HCT116 (cell line): Measurements from ENCODE around the gene SMAD7. TPM values are rescaled to one million over a fixed set of nuclear protein-coding genes. Genes with fewer than 3 reads are reported as not detected.

Experiments used
- ATAC-seq: fragments of 200-7000 bp; cut with Tn5 transposase; 2 replicates; pipeline ENCODE4 v1.9.1; 2020; ENCODE audit warnings: mild to moderate bottlenecking, moderate library complexity
- BruUV-seq: library from RNA; stranded (reverse); fragments of 400-500 nt; replicated peaks from 2 replicates; lab custom pipeline; 2021; lab: Mats Ljungman, UMichigan
- CTCF ChIA-PET: fragments of 300-600 bp; sonication (Branson Sonifier 250); formaldehyde crosslinking; loops from one replicate; lab custom pipeline; 2021; ENCODE audit warnings: antibody characterized with exemption; lab: Charles Lee
- POLR2A ChIA-PET: fragments of 300-600, 350-600 bp; sonication (Branson Sonifier 250); formaldehyde crosslinking; loops from one replicate; lab custom pipeline; 2021; ENCODE audit warnings: antibody characterized with exemption; lab: Charles Lee
- RAD21 ChIA-PET, 2 experiments: fragments of 300-600 bp; sonication (Branson Sonifier 250); formaldehyde crosslinking; loops; one replicate each; lab custom pipeline; 2023; ENCODE audit warnings: low total read pairs in 2 of 2; ENCODE audit not compliant: uncharacterized antibody in 2 of 2, unreplicated experiment in 2 of 2, low non-redundant PET in 1 of 2; lab: Charles Lee
- DNase-seq: peaks from one replicate; pipeline ENCODE4 v3.0.0-alpha.2; 2010; ENCODE audit warnings: low read depth, low spot score
- H2AFZ ChIP-seq: fragments of 200-600 bp; shearing (Covaris generic), sonication (generic); 2 replicates; pipeline ENCODE4 v1.6.1; 2017; ENCODE audit warnings: low read depth, mixed run types, mixed read lengths, antibody characterized with exemption, low read length; ENCODE audit not compliant: poor library complexity, severe bottlenecking
- H3K27ac ChIP-seq: 2 replicates; pipeline ENCODE4 v1.5.1; 2012; ENCODE audit warnings: low read depth, low read length
- H3K27me3 ChIP-seq: fragments of 200-600 bp; sonication (generic); 2 replicates; pipeline ENCODE4 v1.6.1; 2016; ENCODE audit warnings: mixed run types, low read length, mixed read lengths; ENCODE audit not compliant: insufficient read depth
- H3K36me3 ChIP-seq, 2 experiments: fragments of 200-500 bp in 1 of 2; fragments of 200-600 bp in 1 of 2; sonication (Bioruptor generic) in 1 of 2; sonication (generic) in 1 of 2; 2 replicates each; pipeline versions ENCODE4 v1.5.1 to v1.6.1; 2014 to 2016; ENCODE audit warnings: low read length in 2 of 2, inconsistent platforms in 1 of 2, mixed read lengths in 1 of 2, mixed run types in 1 of 2; ENCODE audit not compliant: insufficient read depth in 2 of 2, control insufficient read depth in 1 of 2
- H3K4me1 ChIP-seq, 2 experiments: fragments of 200-600 bp in 1 of 2; sonication (generic) in 1 of 2; 2 replicates each; pipeline versions ENCODE4 v1.5.1 to v1.6.1; 2012 to 2017; ENCODE audit warnings: low read length in 2 of 2, inconsistent platforms in 1 of 2, mild to moderate bottlenecking in 1 of 2, mixed read lengths in 1 of 2, mixed run types in 1 of 2, moderate library complexity in 1 of 2; ENCODE audit not compliant: insufficient read depth in 2 of 2, control insufficient read depth in 1 of 2
- H3K4me2 ChIP-seq: fragments of 200-600 bp; sonication (generic); 2 replicates; pipeline ENCODE4 v1.6.1; 2017; ENCODE audit warnings: mixed run types, low read length, mixed read lengths
- H3K4me3 ChIP-seq, 2 experiments: fragments of 200-600 bp in 1 of 2; sonication (generic) in 1 of 2; replicated peaks in 1 of 2; 2 replicates each; pipeline ENCODE4 v1.5.1; 2011 to 2016; ENCODE audit warnings: low read length in 2 of 2, control low read depth in 1 of 2, low read depth in 1 of 2, mild to moderate bottlenecking in 1 of 2, mixed read lengths in 1 of 2, mixed run types in 1 of 2
- H3K79me2 ChIP-seq: fragments of 200-600 bp; sonication (generic); 2 replicates; pipeline ENCODE4 v1.6.1; 2017; ENCODE audit warnings: mild to moderate bottlenecking, mixed run types, low read length, moderate library complexity, mixed read lengths; ENCODE audit not compliant: insufficient read depth
- H3K9ac ChIP-seq: fragments of 200-600 bp; sonication (generic); 2 replicates; pipeline ENCODE4 v1.6.1; 2016; ENCODE audit warnings: low read length, mixed read lengths
- H3K9me2 ChIP-seq: fragments of 200-600 bp; sonication (generic), shearing (Covaris generic); 2 replicates; pipeline ENCODE4 v1.6.1; 2017; ENCODE audit warnings: mixed run types, mild to moderate bottlenecking, moderate library complexity; ENCODE audit not compliant: insufficient read depth
- H3K9me3 ChIP-seq, 2 experiments: fragments of 200-500 bp in 1 of 2; fragments of 200-600 bp in 1 of 2; sonication (Bioruptor generic) in 1 of 2; sonication (generic) in 1 of 2; 2 replicates each; pipeline ENCODE4 v1.6.1; 2014 to 2017; ENCODE audit warnings: low read length in 2 of 2, mixed read lengths in 2 of 2, inconsistent platforms in 1 of 2, low read depth in 1 of 2, mild to moderate bottlenecking in 1 of 2, mixed run types in 1 of 2, moderate library complexity in 1 of 2; ENCODE audit not compliant: control insufficient read depth in 1 of 2, insufficient read depth in 1 of 2
- H4K20me1 ChIP-seq: fragments of 200-600 bp; sonication (generic), shearing (Covaris generic); 2 replicates; pipeline ENCODE4 v1.6.1; 2017; ENCODE audit warnings: mixed run types, mild to moderate bottlenecking, moderate library complexity; ENCODE audit not compliant: insufficient read depth
- ATF3 ChIP-seq: IDR thresholded peaks from 2 replicates; pipeline ENCODE4 v1.6.1; 2012
- CBX3 ChIP-seq: IDR thresholded peaks from 2 replicates; pipeline ENCODE4 v1.6.1; 2012; ENCODE audit warnings: low read depth
- CEBPB ChIP-seq: IDR thresholded peaks from 2 replicates; pipeline ENCODE4 v1.6.1; 2012; ENCODE audit warnings: low read depth
- EGR1 ChIP-seq: IDR thresholded peaks from 2 replicates; pipeline ENCODE4 v1.6.1; 2012; ENCODE audit warnings: low read depth
- EZH2phosphoT487 ChIP-seq: fragments of 200-600 bp; IDR thresholded peaks from 2 replicates; pipeline ENCODE4 v1.6.1; 2018; ENCODE audit warnings: antibody characterized with exemption, borderline replicate concordance
- MAX ChIP-seq: IDR thresholded peaks from 2 replicates; pipeline ENCODE4 v1.6.1; 2012
- POLR2A ChIP-seq: IDR thresholded peaks from 2 replicates; pipeline ENCODE4 v1.7.0; 2011; ENCODE audit warnings: borderline replicate concordance; ENCODE audit not compliant: insufficient read depth, insufficient read length; ENCODE audit errors: extremely low read depth
- POLR2AphosphoS5 ChIP-seq: IDR thresholded peaks from 2 replicates; pipeline ENCODE4 v1.6.1; 2011; ENCODE audit warnings: mild to moderate bottlenecking, low read depth, low read length, moderate library complexity
- REST ChIP-seq: IDR thresholded peaks from 2 replicates; pipeline ENCODE4 v1.6.1; 2012; ENCODE audit warnings: low read depth
- SP1 ChIP-seq: IDR thresholded peaks from 2 replicates; pipeline ENCODE4 v1.6.1; 2012; ENCODE audit warnings: low read depth
- TCF7L2 ChIP-seq: IDR thresholded peaks from 2 replicates; pipeline ENCODE4 v1.7.0; 2011; ENCODE audit warnings: borderline replicate concordance, inconsistent platforms; ENCODE audit not compliant: insufficient read depth, insufficient read length; ENCODE audit errors: extremely low read depth
- YY1 ChIP-seq: IDR thresholded peaks from 2 replicates; pipeline ENCODE4 v1.6.1; 2011; ENCODE audit warnings: low read length, low read depth, moderate library complexity, mild to moderate bottlenecking; ENCODE audit not compliant: insufficient replicate concordance; ENCODE audit errors: extremely low read depth
- ZBTB33 ChIP-seq: IDR thresholded peaks from 2 replicates; pipeline ENCODE4 v1.6.1; 2011; ENCODE audit warnings: mild to moderate bottlenecking, low read length, moderate library complexity; ENCODE audit not compliant: insufficient replicate concordance; ENCODE audit errors: extremely low read depth
- ZFX ChIP-seq: fragments of 450-650 bp; IDR thresholded peaks from 2 replicates; pipeline ENCODE4 v1.6.1; 2017
- ZNF274 ChIP-seq: fragments of 200-500 bp; sonication (Bioruptor generic); IDR thresholded peaks from 2 replicates; pipeline ENCODE4 v1.6.1; 2014; ENCODE audit warnings: mild to moderate bottlenecking, low read depth, low read length, inconsistent platforms
- intact Hi-C: fragments of 100-400 bp; cut with micrococcal nuclease; formaldehyde crosslinking; loops from 2 replicates; pipeline ENCODE4 v1.10.0; 2022
- total RNA-seq: library from RNA; stranded (reverse); gene quantifications from one replicate; pipeline ENCODE4 v1.2.1, GENCODE V29; 2021; ENCODE audit not compliant: unreplicated experiment

SMAD7 gene
- total RNA-seq, 1 experiment from 2014 or later = 7.2 TPM

GRCh38 chr18:48878471-48878870 lies 72.3 kb downstream of the SMAD7 start:
- no TSS peak for BruUV-seq
- Histone ChIP-seq H3K4me3 (no peak overlapping the region), H3K36me3 (no peaks in the 10 kb centered on the region), H3K27ac (no peak overlapping the region), H3K27me3 (peaks cover 21% of the 10 kb centered on the region; the same call in 1 of the 2 replicates), H3K4me1 (peaks cover 0 to 11% of the 10 kb centered on the region in 2 experiments; a peak in 2 of 4 replicates), H3K79me2 (no peaks in the 10 kb centered on the region), H3K4me2 (no peak overlapping the region), H2AFZ (no peak overlapping the region), H4K20me1 (no peaks in the 10 kb centered on the region), H3K9ac (no peak overlapping the region), H3K9me2 (no peaks in the 10 kb centered on the region), H3K9me3 (no peaks in the 10 kb centered on the region)
- RAD21 ChIA-PET = no interaction called here
- CTCF ChIA-PET = no interaction called here
- POLR2A ChIA-PET = no interaction called here
- intact Hi-C loops = no loop called here
- no peak for TF ChIP-seq YY1
- no peak for TF ChIP-seq POLR2AphosphoS5
- TF ChIP-seq ATF3 = no peak
- TF ChIP-seq EZH2phosphoT487 = no peak
- no peak for TF ChIP-seq SP1
- TF ChIP-seq MAX = no peak
- TF ChIP-seq CEBPB = no peak
- TF ChIP-seq, all 23 proteins: peak for 0
- no peak for DNase-seq
- no peak for ATAC-seq

- no peak overlapping the region for H2AFZ ChIP-seq
- no peaks in the 10 kb centered on the region for H4K20me1 ChIP-seq
- H3K36me3 ChIP-seq = no peaks in the 10 kb centered on the region
- intact Hi-C loops = no loop called here
- H3K27ac ChIP-seq = no peak overlapping the region
- ATAC-seq = no peak
- no peaks in the 10 kb centered on the region for H3K9me3 ChIP-seq
- no peak overlapping the region for H3K4me2 ChIP-seq
- H3K79me2 ChIP-seq = no peaks in the 10 kb centered on the region
- peaks cover 21% of the 10 kb centered on the region; the same call in 1 of the 2 replicates for H3K27me3 ChIP-seq
- H3K9ac ChIP-seq = no peak overlapping the region
- ChIA-PET CTCF (no interaction called here), RAD21 (no interaction called here), POLR2A (no interaction called here)
- BruUV-seq = no TSS peak
- H3K9me2 ChIP-seq = no peaks in the 10 kb centered on the region
- DNase-seq = no peak
- H3K4me3 ChIP-seq = no peak overlapping the region
- peaks cover 3 to 16% of the 10 kb centered on the region in 2 experiments for H3K4me1 ChIP-seq
- TF ChIP-seq ZNF274 = no peak
- no peak for TF ChIP-seq ZBTB33
- no peak for TF ChIP-seq POLR2AphosphoS5
- no peak for TF ChIP-seq ZFX
- TF ChIP-seq TCF7L2 = no peak
- TF ChIP-seq CBX3 = no peak
- no peak for TF ChIP-seq CEBPB
- TF ChIP-seq POLR2A = no peak
- TF ChIP-seq MAX = no peak
- no peak for TF ChIP-seq REST
- no peak for TF ChIP-seq EGR1
Measured at GRCh38 chr18:48877941-48878340, 72.8 kb downstream of the SMAD7 start.
